Measurements from ENCODE around the gene LYPD6. TPM values are rescaled to one million over a fixed set of nuclear protein-coding genes. Genes with fewer than 3 reads are reported as not detected.

Gene LYPD6
- total and polyA plus RNA-seq, 2 donors from 2014 or later, result 1.1 to 2.2 TPM

GRCh38 chr2:149473521-149473920 lies 143.1 kb downstream of the LYPD6 start:
- intact Hi-C loops (cut with DNase I), result no loop called here
- Histone ChIP-seq H3K4me1 (ENCODE audit: control insufficient read depth in 2 of 3, insufficient read depth in 2 of 3, low read depth in 1 of 3, low read length in 3 of 3) (no peaks in the 10 kb centered on the region), H3K9ac (ENCODE audit: low read length in 3 of 3) (no peak overlapping the region), H3K36me3 (ENCODE audit: control insufficient read depth in 2 of 3, insufficient read depth in 3 of 3, low read length in 3 of 3) (peaks cover 0 to 3% (median 0%) of the 10 kb centered on the region in 3 donors), H3K27me3 (ENCODE audit: control insufficient read depth, insufficient read depth, low read length) (no peaks in the 10 kb centered on the region), H3K27ac (ENCODE audit: low read depth in 2 of 2, low read length in 2 of 2) (no peak overlapping the region), H3K4me3 (ENCODE audit: low read length in 3 of 3) (no peak overlapping the region), H3K9me3 (ENCODE audit: control insufficient read depth in 2 of 3, insufficient read depth in 1 of 3, low read length in 3 of 3) (no peaks in the 10 kb centered on the region)
- no peak for TF ChIP-seq CTCF (IDR thresholded peaks at IDR 0.05; ENCODE audit: borderline replicate concordance, extremely low read depth, insufficient read depth)
- DNase-seq (no peak), FAIRE-seq (no peak)

GRCh38 chr2:149483004-149483605 lies 152.7 kb downstream of the LYPD6 start:
- intact Hi-C loops (cut with DNase I), result no loop called here
- DNase-seq (no peak), FAIRE-seq (no peak)
- Histone ChIP-seq H3K9ac (ENCODE audit: low read length in 3 of 3) (no peak overlapping the region), H3K9me3 (ENCODE audit: control insufficient read depth in 2 of 3, insufficient read depth in 1 of 3, low read length in 3 of 3) (no peaks in the 10 kb centered on the region), H3K36me3 (ENCODE audit: control insufficient read depth in 2 of 3, insufficient read depth in 3 of 3, low read length in 3 of 3) (no peaks in the 10 kb centered on the region), H3K27ac (ENCODE audit: low read depth in 2 of 2, low read length in 2 of 2) (no peak overlapping the region), H3K4me3 (ENCODE audit: low read length in 3 of 3) (no peak overlapping the region), H3K4me1 (ENCODE audit: control insufficient read depth in 2 of 3, insufficient read depth in 2 of 3, low read depth in 1 of 3, low read length in 3 of 3) (no peaks in the 10 kb centered on the region), H3K27me3 (ENCODE audit: control insufficient read depth, insufficient read depth, low read length) (no peaks in the 10 kb centered on the region)
- no peak for TF ChIP-seq CTCF (IDR thresholded peaks at IDR 0.05; ENCODE audit: borderline replicate concordance, extremely low read depth, insufficient read depth)

- Histone ChIP-seq H3K4me1 (ENCODE audit: control insufficient read depth in 2 of 3, insufficient read depth in 2 of 3, low read depth in 1 of 3, low read length in 3 of 3) (no peaks in the 10 kb centered on the region), H3K36me3 (ENCODE audit: control insufficient read depth in 2 of 3, insufficient read depth in 3 of 3, low read length in 3 of 3) (no peaks in the 10 kb centered on the region), H3K27me3 (ENCODE audit: control insufficient read depth, insufficient read depth, low read length) (no peaks in the 10 kb centered on the region), H3K9me3 (ENCODE audit: control insufficient read depth in 2 of 3, insufficient read depth in 1 of 3, low read length in 3 of 3) (no peaks in the 10 kb centered on the region), H3K27ac (ENCODE audit: low read depth in 2 of 2, low read length in 2 of 2) (no peak overlapping the region), H3K9ac (ENCODE audit: low read length in 3 of 3) (no peak overlapping the region), H3K4me3 (ENCODE audit: low read length in 3 of 3) (no peak overlapping the region)
- intact Hi-C loops (cut with DNase I), result no loop called here
- no peak for TF ChIP-seq CTCF (IDR thresholded peaks at IDR 0.05; ENCODE audit: borderline replicate concordance, extremely low read depth, insufficient read depth)
- FAIRE-seq, result no peak
- no peak for DNase-seq
These were observed 156.3 kb downstream of the LYPD6 start for GRCh38 chr2:149486664-149487063.

GRCh38 chr2:149487189-149487588 lies 156.8 kb downstream of the LYPD6 start:
- DNase-seq (no peak), FAIRE-seq (no peak)
- no peak for TF ChIP-seq CTCF (IDR thresholded peaks at IDR 0.05; ENCODE audit: borderline replicate concordance, extremely low read depth, insufficient read depth)
- Histone ChIP-seq H3K27me3 (ENCODE audit: control insufficient read depth, insufficient read depth, low read length) (no peaks in the 10 kb centered on the region), H3K4me1 (ENCODE audit: control insufficient read depth in 2 of 3, insufficient read depth in 2 of 3, low read depth in 1 of 3, low read length in 3 of 3) (no peaks in the 10 kb centered on the region), H3K4me3 (ENCODE audit: low read length in 3 of 3) (no peak overlapping the region), H3K36me3 (ENCODE audit: control insufficient read depth in 2 of 3, insufficient read depth in 3 of 3, low read length in 3 of 3) (no peaks in the 10 kb centered on the region), H3K27ac (ENCODE audit: low read depth in 2 of 2, low read length in 2 of 2) (no peak overlapping the region), H3K9ac (ENCODE audit: low read length in 3 of 3) (no peak overlapping the region), H3K9me3 (ENCODE audit: control insufficient read depth in 2 of 3, insufficient read depth in 1 of 3, low read length in 3 of 3) (no peaks in the 10 kb centered on the region)
- intact Hi-C loops (cut with DNase I), result no loop called here

All from kidney (tissue), 14 donors.